HG03354 (cell line): ENCODE results near the gene TADA3.

Experiments
- ATAC-seq: cut with Tn5 transposase; IDR thresholded peaks from one replicate; pipeline ENCODE4 v1.9.1; 2021; ENCODE audit warnings: mild to moderate bottlenecking; ENCODE audit not compliant: unreplicated experiment, poor library complexity, severe bottlenecking

TADA3 gene

GRCh38 chr3:9732740-9733115 is 59.5 kb downstream of the TADA3 start:
- ATAC-seq, result no peak

GRCh38 chr3:9732080-9732739 is 60.1 kb downstream of the TADA3 start:
- ATAC-seq, result peak; percentile 17

- ATAC-seq, result peak; percentile 93
Observed at GRCh38 chr3:9731206-9732079, 60.8 kb downstream of the TADA3 start, which contains the start of gene BRPF1. Gene BRPF1 (plus strand): TSS chr3:9731735. CDS start chr3:9734141, 2,406 bp downstream.

GRCh38 chr3:9730657-9731205 is 61.5 kb downstream of the TADA3 start:
- peak; percentile 53 for ATAC-seq
